ENCODE data around the gene GBX1. TPM values are rescaled to one million over a fixed set of nuclear protein-coding genes. Genes with fewer than 3 reads are reported as not detected.

Gene GBX1
- total and polyA plus RNA-seq, 2 of the 4 experiments (the other 2 are of a cell fraction): not detected

GRCh38 chr7:151166629-151167196, 781 bp downstream of the GBX1 start:
- ChIA-PET POLR2A (ENCODE audit: unreplicated experiment) (no interaction called here), CTCF (no interaction called here)
- no peak overlapping the region for H2BK20ac ChIP-seq (ENCODE audit: low read depth, low read length)
- H3K9me1 ChIP-seq (ENCODE audit: insufficient read depth, low read length): no peaks in the 10 kb centered on the region
- H3K4ac ChIP-seq (ENCODE audit: low read depth, low read length): no peak overlapping the region
- H4K8ac ChIP-seq (ENCODE audit: low read depth in 2 of 2, low read length in 2 of 2): no peak overlapping the region
- H3K18ac ChIP-seq (ENCODE audit: low read depth, low read length): no peak overlapping the region
- H3K79me1 ChIP-seq (ENCODE audit: low read depth in 1 of 2, low read length in 2 of 2): no peaks in the 10 kb centered on the region
- H3K27ac ChIP-seq (ENCODE audit: insufficient read depth, low read length): no peak overlapping the region
- dilution Hi-C loops (cut with HindIII; ENCODE audit: low sequenced_read_pairs, unreplicated experiment): no loop called here
- no peaks in the 10 kb centered on the region for H3K36me3 ChIP-seq (ENCODE audit: control insufficient read depth, insufficient read depth, low read length)
- peak overlapping the region; percentile 79 for H2AFZ ChIP-seq (replicated peaks; ENCODE audit: low read length, poor library complexity)
- H3K4me1 ChIP-seq (ENCODE audit: control insufficient read depth, insufficient read depth, low read length): peaks cover 1% of the 10 kb centered on the region; the same call in 1 of the 2 replicates
- H3K23ac ChIP-seq (ENCODE audit: low read depth, low read length): no peak overlapping the region
- 7% methylated on average over 3 of the region's 31 CpGs; no CpG with 5 or more reads in 1 of the 2 experiments for WGBS, 2 experiments (ENCODE audit: extremely low coverage in 2 of 2, insufficient read length in 1 of 2)
- H2BK120ac ChIP-seq (ENCODE audit: low read depth, low read length): no peak overlapping the region
- no peak overlapping the region for H3K14ac ChIP-seq (replicated peaks; ENCODE audit: low read depth, low read length)
- no peak overlapping the region for H3K56ac ChIP-seq (ENCODE audit: extremely low read depth, insufficient read depth, low read length)
- intact Hi-C loops (cut with micrococcal nuclease): no loop called here
- no peak overlapping the region for H2BK5ac ChIP-seq (ENCODE audit: low read depth, low read length, poor library complexity, severe bottlenecking)
- no peak overlapping the region for H3K9ac ChIP-seq (ENCODE audit: low read depth, low read length)
- no peak overlapping the region for H2BK15ac ChIP-seq (ENCODE audit: low read depth, low read length)
- no peaks in the 10 kb centered on the region; the same call in 1 of the 2 replicates for H4K20me1 ChIP-seq (ENCODE audit: insufficient read depth, low read length)
- no peak overlapping the region for H4K5ac ChIP-seq (ENCODE audit: low read depth, low read length)
- H3K4me2 ChIP-seq (ENCODE audit: low read depth, low read length): no peak overlapping the region
- H3K4me3 ChIP-seq (ENCODE audit: insufficient read depth, low read depth, low read length): no peak overlapping the region; the same call in 1 of the 2 replicates
- H3K9me3 ChIP-seq (ENCODE audit: control insufficient read depth, insufficient read depth, low read length): peaks cover 3% of the 10 kb centered on the region; the same call in 1 of the 2 replicates
- peaks cover 66% of the 10 kb centered on the region for H3K27me3 ChIP-seq (ENCODE audit: control insufficient read depth, insufficient read depth, low read length)
- no peak for TF ChIP-seq RCOR1 (IDR thresholded peaks at IDR 0.05; ENCODE audit: insufficient replicate concordance, low read length)
- TF ChIP-seq NFE2L2 (IDR thresholded peaks at IDR 0.05; ENCODE audit: low read depth, low read length): no peak
- no peak for DNase-seq
- ATAC-seq (ENCODE audit: low read depth): no peak
- BruUV-seq (replicated peaks): no TSS peak
- H2AK9ac ChIP-seq (replicated peaks; ENCODE audit: low read depth, low read length, poor library complexity): no peak overlapping the region
- H4K91ac ChIP-seq (ENCODE audit: insufficient read depth, low read depth, low read length): no peak overlapping the region
- H2AK5ac ChIP-seq (ENCODE audit: low read depth, low read length): no peak overlapping the region
- in situ Hi-C loops (cut with MboI; ENCODE audit: low sequenced_read_pairs): no loop called here
